GM20431 (cell line): Measurements from ENCODE around the gene HTR6.

Source experiments
- in situ Hi-C: fragments of 300-500 bp; cut with MseI, MboI; formaldehyde crosslinking; loops from one replicate; pipeline ENCODE4 v1.15.0; 2020; ENCODE audit warnings: low sequenced_read_pairs; ENCODE audit not compliant: unreplicated experiment

The HTR6 gene

GRCh38 chr1:19709260-19709793 lies 44.7 kb downstream of the HTR6 start:
- in situ Hi-C loops: no loop called here

GRCh38 chr1:19710825-19711611 lies 46.3 kb downstream of the HTR6 start:
- in situ Hi-C loops: no loop called here

GRCh38 chr1:19712928-19713327 lies 48.3 kb downstream of the HTR6 start:
- in situ Hi-C loops: no loop called here

- in situ Hi-C loops: no loop called here
Measured at GRCh38 chr1:19715334-19716203, 50.9 kb downstream of the HTR6 start.

GRCh38 chr1:19717467-19717866 lies 52.8 kb downstream of the HTR6 start:
- in situ Hi-C loops: no loop called here

- in situ Hi-C loops: no loop called here
Measured at GRCh38 chr1:19720174-19720573, 55.5 kb downstream of the HTR6 start.

GRCh38 chr1:19720973-19721372 lies 56.3 kb downstream of the HTR6 start:
- in situ Hi-C loops: no loop called here

DNA sequence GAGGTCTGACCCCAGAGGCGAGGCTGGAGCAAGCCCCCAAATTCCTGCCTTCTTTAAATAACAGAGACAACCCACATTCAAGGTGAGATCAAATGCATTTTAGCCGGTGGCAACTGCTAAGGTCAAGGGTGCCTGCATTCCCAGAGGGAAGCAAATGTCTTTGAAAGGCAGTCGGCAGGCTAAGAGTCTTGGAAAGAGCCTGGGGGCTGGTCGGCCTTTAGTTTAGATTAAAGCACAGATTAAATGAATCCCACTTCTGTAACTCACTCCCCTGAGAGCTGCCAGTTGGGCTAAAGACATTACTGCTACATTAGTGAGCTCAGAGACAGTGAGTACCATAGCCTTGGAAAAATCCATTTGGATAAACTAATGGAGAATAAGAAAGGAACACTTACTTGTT lies 59.2 kb downstream of the HTR6 start:
- in situ Hi-C loops: no loop called here

DNA sequence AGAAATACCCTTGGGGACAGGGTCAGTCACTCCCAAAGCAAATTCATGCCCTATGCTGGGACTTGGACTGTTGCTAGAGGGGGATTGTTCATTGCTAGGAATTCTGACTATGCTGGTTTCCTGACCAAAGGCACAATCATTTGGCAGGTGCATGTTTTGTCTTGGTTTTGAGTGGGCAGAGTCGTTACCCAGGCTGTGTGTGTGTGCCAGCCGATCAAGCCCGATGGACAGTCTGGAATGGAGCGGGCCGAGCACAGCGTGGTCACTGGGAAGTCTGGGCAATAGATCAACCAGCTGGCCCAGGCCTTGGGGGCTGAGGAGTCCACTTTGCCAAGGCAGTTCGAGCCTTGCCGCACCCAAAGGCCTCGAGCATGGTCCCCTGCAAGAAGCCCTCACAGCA lies 60.9 kb downstream of the HTR6 start:
- in situ Hi-C loops: no loop called here

DNA sequence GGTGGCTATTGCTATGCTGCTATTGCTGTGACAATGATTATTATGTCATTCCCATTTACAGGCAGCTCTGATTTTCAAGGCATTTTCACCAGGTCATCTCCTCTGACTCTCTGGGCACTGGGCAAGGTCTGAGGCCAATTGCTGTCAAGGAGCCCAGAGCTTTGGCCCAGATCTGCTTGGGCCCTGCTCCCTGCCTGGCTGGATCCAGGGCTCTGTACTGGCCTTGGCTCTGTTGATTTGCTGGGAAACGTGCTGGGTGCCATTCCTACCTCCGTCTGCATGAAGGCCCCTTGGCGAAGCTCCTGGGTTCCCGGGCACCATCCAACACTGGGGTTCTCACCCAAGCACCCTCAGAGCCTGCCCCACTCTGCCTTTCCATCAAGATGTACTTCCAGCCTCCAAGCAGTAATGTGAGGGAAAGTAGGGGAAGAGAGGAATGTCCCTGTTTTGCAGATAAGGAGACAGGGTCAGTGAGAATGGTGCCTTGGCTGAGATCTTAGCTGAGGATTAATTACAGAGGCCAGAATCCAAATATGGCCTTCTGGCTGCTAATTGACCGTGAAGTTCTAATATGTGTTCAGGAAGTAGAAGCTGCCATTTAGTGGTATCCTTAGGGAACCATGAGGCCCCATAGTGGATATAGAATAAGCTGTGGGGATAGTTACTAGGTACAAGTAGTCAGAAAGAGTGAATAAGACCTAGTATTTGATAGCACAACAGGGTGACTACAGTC lies 63.9 kb downstream of the HTR6 start:
- in situ Hi-C loops: no loop called here

DNA sequence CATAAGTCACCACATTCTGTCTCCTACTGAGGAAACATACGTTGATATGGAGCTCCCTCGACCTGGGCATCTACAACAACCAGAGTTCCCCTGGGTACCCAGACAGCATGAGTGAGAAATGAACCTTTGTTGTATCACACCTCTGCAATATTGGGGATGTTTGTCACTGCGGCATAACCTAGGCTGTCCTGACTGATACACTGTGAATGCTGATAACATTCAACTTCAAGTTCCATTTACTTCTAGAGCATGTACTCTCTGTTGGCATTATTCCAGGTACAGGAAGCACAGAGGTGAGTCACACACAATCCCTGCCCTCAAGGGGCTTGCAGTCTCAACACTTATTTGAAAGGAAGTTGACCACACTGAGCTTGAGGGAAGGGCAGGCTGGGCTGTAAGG lies 65.6 kb downstream of the HTR6 start:
- in situ Hi-C loops: no loop called here
